H7 (cell line): Measurements from ENCODE around the gene SESTD1. TPM values are rescaled to one million over a fixed set of nuclear protein-coding genes. Genes with fewer than 3 reads are reported as not detected.

Source experiments
- DNase-seq: peaks from one replicate; pipeline ENCODE4 v3.0.0; 2012
- H3K27me3 ChIP-seq: 2 replicates; pipeline ENCODE4 v1.6.0; 2011; ENCODE audit warnings: mild to moderate bottlenecking, low read length; ENCODE audit not compliant: control insufficient read depth, insufficient read depth
- H3K36me3 ChIP-seq: replicated peaks from 2 replicates; pipeline ENCODE4 v1.5.1; 2011; ENCODE audit warnings: low read length; ENCODE audit not compliant: control insufficient read depth, insufficient read depth
- H3K4me3 ChIP-seq: 2 replicates; pipeline ENCODE4 v1.5.1; 2011; ENCODE audit warnings: low read depth, mild to moderate bottlenecking, control low read depth, low read length, moderate library complexity; ENCODE audit not compliant: insufficient read depth
- total RNA-seq: library from RNA; depleted of rRNA; stranded (reverse); fragments of >200 nt; shearing (Covaris generic); gene quantifications from 2 replicates; pipeline ENCODE4 v1.2.3, GENCODE V29; 2014

SESTD1 gene
- total RNA-seq, 1 experiment from 2014 or later, result 17.7 TPM

DNA sequence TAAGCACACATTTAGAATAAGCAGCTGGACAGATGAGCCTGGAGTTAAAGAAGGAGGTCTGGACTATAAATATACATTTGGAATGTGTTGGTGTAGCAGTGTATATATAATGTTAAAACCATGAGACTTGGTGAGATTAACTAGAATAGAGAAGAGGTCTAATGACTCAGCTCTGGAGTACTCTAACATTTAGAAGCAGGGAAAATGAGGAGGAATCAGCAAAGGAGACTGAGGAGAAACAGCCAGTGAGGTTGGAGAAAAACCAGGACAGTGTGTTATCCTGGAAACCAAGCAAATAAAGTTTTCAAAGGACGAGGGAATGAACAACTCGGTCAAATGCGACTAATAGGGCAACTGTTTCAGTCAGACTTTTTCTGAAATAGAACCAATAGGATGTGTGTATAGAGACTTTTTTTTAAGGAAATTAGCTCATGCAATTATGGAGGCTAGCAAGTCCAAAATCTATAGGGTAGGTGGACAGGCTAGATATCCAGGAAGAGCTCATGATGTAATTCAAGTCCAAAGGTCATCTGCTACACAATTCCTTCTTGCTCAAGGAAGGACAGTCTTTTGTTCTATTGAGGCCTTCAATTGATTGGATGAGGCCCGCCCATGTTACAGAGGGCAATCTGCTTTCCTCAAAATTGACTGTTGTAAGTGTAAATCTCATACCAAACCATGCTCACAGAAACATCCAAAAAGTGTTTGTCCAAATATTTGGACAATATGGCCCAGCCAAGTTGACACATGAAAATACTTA is 10.8 kb upstream of the SESTD1 start:
- Histone ChIP-seq H3K36me3 (no peaks in the 10 kb centered on the region), H3K4me3 (no peak overlapping the region), H3K27me3 (no peaks in the 10 kb centered on the region)
- DNase-seq, result no peak

DNA sequence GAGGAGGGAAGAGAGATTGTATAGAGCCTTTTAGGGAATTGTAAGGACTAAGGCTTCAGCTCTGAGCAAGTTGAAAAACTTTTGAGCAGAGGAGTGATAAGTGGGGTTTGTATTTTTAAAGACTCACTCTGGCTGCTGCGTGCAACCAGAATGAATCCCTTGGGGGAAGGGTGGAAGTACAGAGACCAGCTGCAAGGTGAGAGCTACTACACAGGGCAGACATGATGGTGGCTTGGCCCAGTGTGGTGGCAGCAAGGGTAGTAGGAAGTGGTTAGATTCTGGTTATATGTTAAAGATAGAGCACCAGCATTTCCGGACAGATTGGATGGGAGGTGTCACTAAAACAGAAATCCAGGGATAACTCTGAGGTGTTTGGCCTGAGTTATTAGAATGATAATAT is 10.1 kb upstream of the SESTD1 start:
- H3K4me3 ChIP-seq, result no peak overlapping the region
- H3K36me3 ChIP-seq, result no peaks in the 10 kb centered on the region
- no peaks in the 10 kb centered on the region for H3K27me3 ChIP-seq
- no peak for DNase-seq

DNA sequence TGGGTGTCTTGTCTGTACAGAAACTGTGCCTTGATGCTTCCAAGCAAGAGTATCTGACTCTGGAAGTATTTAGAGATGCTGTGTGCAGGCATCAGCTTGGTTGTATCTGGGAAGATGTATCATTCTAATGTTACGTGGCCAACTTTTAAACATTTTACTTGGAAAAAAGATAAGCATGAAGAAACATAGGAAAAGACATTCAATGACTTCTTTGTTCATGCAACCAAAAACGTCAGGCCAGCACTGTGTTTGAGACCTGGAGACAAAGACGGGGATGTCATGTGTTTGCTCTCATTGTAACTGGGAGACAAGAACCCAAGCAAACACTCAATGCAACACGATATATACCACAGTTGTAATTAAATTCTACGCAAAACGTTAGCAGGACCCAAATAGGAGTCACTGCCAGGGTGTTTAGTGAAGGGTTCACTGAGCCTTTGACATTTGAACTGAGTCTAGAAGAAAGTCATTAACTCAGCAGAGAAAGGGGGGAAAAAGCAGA is 8.9 kb upstream of the SESTD1 start:
- H3K36me3 ChIP-seq, result no peaks in the 10 kb centered on the region
- DNase-seq, result no peak
- no peak overlapping the region for H3K4me3 ChIP-seq
- no peaks in the 10 kb centered on the region for H3K27me3 ChIP-seq

GRCh38 chr2:179272406-179273192 is 8.0 kb upstream of the SESTD1 start:
- Histone ChIP-seq H3K27me3 (no peaks in the 10 kb centered on the region), H3K36me3 (no peaks in the 10 kb centered on the region), H3K4me3 (no peak overlapping the region)
- DNase-seq, result no peak

GRCh38 chr2:179270689-179271088 is 6.1 kb upstream of the SESTD1 start:
- no peak for DNase-seq
- no peaks in the 10 kb centered on the region for H3K36me3 ChIP-seq

DNA sequence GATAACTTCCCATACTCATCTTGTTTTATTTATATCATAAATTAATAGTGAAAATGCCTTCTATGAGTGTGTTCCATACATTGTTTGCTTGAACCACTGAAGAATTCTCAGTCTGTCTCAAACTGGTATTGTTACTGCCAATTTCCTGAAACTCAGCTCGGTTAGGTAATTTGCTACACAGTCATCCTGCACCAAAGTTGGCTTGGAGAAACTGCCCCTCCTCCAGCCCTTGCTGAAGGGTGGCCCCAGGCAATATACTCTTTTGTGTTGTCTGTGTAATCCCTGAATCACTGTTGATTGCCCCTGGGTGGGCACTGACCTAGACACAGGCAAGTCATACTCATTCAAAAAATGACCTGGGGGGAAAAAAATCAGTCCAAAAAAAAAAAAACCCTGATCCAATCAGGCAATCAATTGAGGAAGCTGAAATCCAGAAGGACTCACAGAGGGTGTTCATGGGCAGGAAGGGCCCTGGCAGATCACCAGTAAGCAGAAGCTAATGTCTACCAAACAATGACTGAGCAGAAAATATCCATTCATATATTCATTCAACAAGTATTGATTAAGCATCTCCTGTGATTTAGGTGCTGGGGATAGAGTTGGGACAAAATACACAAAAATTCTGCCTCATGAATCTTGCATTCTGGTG is 3.8 kb upstream of the SESTD1 start:
- no peaks in the 10 kb centered on the region for H3K36me3 ChIP-seq
- DNase-seq, result no peak
- peaks cover 2% of the 10 kb centered on the region; the same call in 1 of the 2 replicates for H3K27me3 ChIP-seq
- H3K4me3 ChIP-seq, result no peak overlapping the region

More at GRCh38 chr2:179270689-179271088, 6.1 kb upstream of the SESTD1 start:
- H3K4me3 ChIP-seq, result no peak overlapping the region
- no peaks in the 10 kb centered on the region for H3K27me3 ChIP-seq

GRCh38 chr2:179266271-179266670 is 1.6 kb upstream of the SESTD1 start:
- Histone ChIP-seq H3K4me3 (no peak overlapping the region), H3K27me3 (peaks cover 4% of the 10 kb centered on the region; the same call in 1 of the 2 replicates), H3K36me3 (no peaks in the 10 kb centered on the region)
- no peak for DNase-seq

GRCh38 chr2:179265082-179265510 is 464 bp upstream of the SESTD1 start:
- Histone ChIP-seq H3K4me3 (peak overlapping the region; percentile 53), H3K27me3 (peaks cover 4% of the 10 kb centered on the region; the same call in 1 of the 2 replicates), H3K36me3 (no peaks in the 10 kb centered on the region)
- DNase-seq, result no peak

DNA sequence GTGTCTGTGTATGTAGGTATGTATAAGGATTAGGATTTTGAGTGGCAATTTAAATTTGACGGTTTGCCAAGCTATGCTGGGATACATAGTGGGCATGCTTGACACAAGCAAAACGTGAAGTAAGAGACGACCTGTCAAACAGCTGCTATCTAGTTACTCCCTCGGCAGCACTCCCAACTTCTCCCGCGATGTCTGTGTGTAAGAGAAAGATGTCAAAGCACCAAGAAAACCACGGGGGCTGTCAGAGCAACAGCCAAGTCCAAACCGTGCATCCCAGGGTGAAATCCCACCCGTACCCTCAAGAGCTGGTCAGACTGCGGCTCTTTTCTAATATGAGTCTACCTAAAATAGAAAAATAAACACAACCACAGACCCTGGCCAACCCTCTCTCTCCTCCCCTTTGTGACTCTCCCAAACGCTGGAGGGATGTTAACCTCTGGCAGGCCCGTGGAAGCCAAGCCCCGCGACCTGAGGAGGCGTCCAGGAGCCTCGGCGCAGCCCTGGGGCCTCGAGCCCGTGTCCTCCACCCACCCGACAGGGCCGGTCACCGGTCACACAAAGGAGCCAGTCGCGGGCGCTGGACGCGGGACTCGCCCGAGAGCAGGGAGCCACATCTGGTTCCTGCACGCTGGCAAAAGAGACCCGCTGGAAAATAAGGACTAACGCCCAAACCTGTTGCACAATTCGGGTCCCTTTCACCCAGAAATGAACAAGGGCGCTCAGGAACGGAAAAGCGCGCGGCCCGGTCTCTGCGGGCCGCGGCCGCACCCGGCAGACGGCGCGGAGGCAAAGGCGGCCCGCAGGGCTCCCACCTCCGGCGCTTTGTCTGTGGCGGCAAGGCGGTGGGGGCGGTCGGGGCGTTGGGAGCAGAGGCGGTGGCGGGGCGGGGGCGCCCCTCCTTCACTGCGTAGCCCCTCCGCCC is 925 bp downstream of the SESTD1 start:
- no peaks in the 10 kb centered on the region for H3K36me3 ChIP-seq
- H3K27me3 ChIP-seq, result peaks cover 4% of the 10 kb centered on the region; the same call in 1 of the 2 replicates
- peak overlapping the region; percentile 53 for H3K4me3 ChIP-seq
- no peak for DNase-seq

DNA sequence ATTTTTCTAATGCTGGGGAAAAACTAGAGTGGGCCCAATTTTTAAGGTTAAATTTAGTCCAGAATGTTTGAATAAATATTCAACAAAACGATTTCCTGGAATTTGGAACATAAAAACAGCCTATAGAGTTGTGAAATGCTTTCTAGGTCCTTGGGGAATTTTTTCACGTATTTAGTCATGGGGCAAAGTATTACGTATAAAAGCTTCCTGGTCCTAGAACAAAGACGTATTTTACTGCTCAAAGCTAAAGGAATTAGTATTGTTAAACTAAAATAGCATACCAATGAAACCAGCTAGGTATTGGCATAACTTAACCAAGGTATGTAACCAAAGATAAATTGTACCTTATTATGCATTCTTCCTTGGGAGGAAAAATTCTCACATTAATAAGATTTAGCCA is 1.6 kb downstream of the SESTD1 start:
- no peak for DNase-seq

GRCh38 chr2:179262077-179262660 is 2.5 kb downstream of the SESTD1 start:
- peaks cover 4% of the 10 kb centered on the region; the same call in 1 of the 2 replicates for H3K27me3 ChIP-seq
- no peak overlapping the region for H3K4me3 ChIP-seq
- H3K36me3 ChIP-seq, result no peaks in the 10 kb centered on the region
- no peak for DNase-seq

More for the DNA sequence above, 1.6 kb downstream of the SESTD1 start:
- Histone ChIP-seq H3K4me3 (peak overlapping the region; percentile 53; the same call in 1 of the 2 replicates), H3K36me3 (no peaks in the 10 kb centered on the region), H3K27me3 (peaks cover 4% of the 10 kb centered on the region; the same call in 1 of the 2 replicates)

GRCh38 chr2:179261151-179261825 is 3.3 kb downstream of the SESTD1 start:
- DNase-seq, result no peak
- no peaks in the 10 kb centered on the region for H3K36me3 ChIP-seq
- H3K27me3 ChIP-seq, result peaks cover 4% of the 10 kb centered on the region; the same call in 1 of the 2 replicates
- H3K4me3 ChIP-seq, result no peak overlapping the region

DNA sequence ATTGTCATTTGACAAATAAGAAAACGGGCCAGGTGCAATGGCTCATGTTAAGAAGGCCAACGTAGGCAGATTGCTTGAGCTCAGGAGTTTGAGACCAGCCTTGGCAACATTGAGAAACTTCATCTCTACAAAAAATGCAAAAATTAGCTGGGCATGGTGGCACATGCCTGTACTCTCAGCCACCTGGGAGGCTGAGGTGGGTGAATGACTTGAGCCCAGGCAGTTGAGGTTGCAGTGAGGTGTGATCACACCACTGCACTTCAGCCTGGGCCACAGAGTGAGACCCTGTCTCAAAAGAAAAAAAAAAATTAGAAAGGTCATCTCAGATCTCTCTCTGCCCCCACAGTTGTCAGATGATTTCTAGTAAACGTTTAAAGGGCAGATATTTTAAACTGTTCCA is 4.4 kb downstream of the SESTD1 start:
- DNase-seq, result no peak
- Histone ChIP-seq H3K4me3 (no peak overlapping the region), H3K36me3 (no peaks in the 10 kb centered on the region), H3K27me3 (peaks cover 4% of the 10 kb centered on the region; the same call in 1 of the 2 replicates)
